Stimulated activated CD4-positive, alpha-beta T cell treated with anti-CD3 and anti-CD28 coated beads, Interleukin-15, amount 100 ng/mL, for 24 hours (primary cell): ENCODE results near the gene IL6ST.

Experiments
- DNase-seq: peaks from one replicate; pipeline ENCODE4 v3.0.0-alpha.2; 2020

Gene IL6ST

DNA sequence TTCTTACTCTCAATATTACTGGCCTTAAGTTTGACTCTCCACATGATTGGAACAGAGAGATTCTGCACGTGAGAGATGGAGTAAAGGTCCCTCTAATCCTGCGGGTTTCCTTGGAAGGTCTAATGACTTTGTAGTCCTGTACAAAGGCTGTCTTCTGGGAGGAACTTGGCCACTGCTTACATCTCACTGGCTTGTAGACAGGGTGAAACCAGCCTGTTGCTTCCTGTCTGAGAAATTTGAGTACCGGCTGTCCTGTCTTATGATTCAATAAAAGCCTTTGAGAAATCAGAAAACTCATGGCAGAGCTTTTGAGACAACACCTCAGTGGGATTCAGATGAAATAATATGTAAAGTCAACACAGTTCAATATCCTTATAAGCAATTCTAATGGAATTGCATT is 100.6 kb downstream of the IL6ST start:
- no peak for DNase-seq

DNA sequence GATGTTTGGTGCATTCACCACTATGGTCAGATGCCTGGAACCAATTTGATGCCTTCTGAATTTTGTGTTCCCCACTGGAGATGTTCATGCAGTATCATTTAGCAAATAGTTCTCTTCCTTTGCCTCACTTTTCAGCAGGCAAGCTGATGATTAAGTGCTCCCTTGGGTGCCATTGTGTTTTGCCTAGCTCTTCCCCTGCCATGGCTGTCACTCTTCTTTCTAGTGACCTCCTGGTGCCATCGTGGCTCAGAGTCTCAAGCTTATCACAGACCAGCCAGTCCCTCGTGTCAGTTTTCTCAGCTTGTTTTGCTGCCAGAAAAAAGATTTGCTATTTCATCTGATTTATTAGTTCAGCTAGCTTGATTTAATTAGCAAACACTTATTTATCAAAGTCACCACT is 102.3 kb downstream of the IL6ST start:
- DNase-seq, result no peak

GRCh38 chr5:55888205-55888604 is 106.6 kb downstream of the IL6ST start:
- no peak for DNase-seq

- DNase-seq, result no peak
Observed at GRCh38 chr5:55885359-55885758, 109.4 kb downstream of the IL6ST start.
